SIG-M5 (cell line): ENCODE results near the gene DECR2.

Experiments
- DNase-seq: peaks from one replicate; lab custom pipeline; 2025; lab: John Stamatoyannopoulos, UW

DECR2 gene

DNA sequence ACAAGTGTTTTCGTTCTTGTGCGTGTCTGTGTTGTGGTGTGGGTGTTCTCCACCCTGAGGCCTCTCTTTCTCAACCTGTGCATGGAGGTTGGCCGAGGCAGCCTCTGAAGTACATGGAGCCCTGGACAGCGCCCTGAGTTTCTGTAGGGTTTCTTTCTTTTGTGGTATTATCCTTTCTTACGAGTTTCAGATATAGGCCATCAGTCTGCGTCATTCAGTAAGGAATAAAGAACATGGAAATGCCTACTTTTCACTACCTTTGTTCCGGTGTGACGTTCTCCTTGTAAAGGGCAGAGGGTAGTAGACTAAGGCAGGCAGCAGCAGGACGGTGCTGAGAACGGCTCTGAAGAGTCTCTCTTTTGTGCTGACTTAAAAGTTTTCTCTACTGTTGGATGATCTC is 42.3 kb downstream of the DECR2 start:
- no peak for DNase-seq

DNA sequence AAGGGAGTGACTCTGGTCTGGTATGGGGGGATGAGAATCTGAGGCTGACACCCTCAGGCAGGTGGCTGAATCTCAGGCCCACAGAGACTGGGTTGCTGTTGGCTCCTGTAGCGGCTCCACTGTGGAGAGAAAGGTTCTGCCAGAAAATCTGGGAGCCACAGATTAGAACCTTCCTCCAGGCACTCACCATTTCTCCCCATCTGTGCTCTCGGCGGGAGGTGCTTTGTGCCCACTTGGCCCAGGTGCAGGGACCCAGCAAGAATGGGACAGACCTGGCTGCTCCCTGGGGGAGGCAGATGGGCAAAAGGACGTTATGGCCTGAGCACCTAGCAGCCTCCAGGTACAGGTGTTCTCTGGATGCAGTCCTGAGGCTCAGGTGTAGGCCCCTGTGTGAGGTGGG is 43.9 kb downstream of the DECR2 start:
- DNase-seq = no peak

DNA sequence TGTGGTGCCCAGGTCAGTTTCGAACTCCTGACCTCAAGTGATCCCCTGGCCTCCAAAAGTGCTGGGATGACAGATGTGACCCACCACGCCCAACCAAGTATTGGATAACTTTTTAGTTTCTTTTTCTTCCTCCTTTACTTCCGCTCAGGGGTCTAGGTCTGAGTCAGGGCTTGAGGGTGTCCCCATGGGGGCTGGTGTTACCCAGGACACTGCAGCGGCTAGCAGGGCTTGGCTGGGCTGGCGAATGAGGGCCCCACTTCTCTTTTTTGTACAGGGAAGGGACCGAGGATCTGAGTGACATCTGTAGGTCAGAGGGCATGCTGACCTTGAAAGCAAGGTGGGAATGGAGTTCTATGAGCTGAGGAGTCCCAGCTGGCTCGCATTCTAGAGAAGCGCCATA is 48.7 kb downstream of the DECR2 start:
- DNase-seq = no peak

DNA sequence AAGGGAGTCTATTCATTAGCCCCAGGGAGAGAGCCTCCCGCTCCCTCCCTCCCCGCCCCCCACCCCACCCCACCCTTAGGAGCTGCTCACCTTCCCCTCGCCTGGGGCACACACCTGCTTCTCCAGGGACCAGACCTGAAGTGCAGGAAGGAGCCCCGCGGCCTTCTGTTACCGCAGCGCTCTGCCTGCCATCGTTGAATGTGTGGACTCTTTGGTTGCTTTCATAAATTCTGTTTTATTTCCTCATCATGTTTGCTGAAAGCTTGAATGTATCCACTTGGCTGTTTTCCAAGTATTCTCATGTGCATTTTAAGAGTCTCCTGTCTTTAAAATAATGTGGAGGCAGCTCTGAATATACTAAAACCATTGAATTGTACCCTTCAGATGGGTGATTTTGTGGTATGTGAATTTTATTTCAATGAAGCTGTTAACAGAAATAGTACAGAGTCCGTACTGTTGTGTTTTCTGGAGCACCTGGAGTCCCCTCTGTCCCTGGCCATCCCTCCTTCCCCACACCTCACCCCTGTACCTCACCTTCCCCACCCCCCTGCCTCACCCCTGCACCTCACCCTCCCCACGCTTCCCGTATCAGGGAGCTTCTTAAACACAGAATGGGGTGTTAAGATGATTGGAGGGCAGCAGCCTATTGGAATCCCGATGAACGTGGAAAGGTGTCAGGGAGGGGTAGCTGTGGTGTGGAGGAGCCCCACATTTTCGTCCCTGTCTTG is 49.3 kb downstream of the DECR2 start:
- no peak for DNase-seq

DNA sequence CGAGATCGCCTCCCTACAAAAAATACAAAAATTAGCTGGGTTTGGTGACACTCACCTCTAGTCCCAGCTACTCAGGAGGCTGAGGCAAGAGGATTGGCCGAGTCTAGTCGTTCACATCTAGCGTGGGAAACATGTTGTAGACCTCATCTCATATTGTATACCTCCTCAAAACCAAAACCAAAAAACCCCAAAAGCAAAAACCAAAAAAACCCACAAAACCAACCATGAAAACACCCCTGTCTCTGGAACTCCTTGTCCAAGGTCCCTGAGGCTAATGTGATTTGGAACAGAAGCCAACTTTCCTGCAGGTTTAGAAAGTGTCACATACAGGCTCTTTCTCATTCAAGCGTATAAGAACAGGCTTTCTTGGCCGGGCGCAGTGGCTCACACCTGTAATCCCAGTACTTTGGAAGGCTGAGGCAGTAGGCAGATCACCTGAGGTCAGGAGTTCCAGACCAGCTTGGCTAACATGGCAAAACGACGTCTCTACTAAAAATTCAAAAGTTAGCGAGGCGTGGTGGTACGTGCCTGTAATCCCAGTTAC is 52.8 kb downstream of the DECR2 start:
- DNase-seq = no peak

DNA sequence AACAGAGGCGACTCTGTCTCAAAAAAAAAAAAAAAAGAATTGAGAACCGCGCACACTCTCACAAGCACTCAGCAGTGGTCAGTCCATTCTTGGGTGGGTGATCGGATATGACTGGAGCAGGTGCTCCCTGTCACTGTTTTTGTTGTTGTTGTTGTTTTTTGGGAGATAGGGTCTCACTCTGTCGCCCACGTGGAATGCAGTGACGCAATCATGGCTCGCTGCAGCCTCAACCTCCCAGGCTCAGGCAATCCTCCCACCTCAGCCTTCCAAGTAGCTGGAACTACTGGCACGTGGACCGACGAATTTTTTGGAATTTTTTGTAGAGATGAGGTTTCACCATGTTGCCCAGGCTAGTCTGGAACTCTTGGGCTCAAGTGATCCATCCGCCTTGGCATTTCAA is 53.8 kb downstream of the DECR2 start:
- DNase-seq = no peak

DNA sequence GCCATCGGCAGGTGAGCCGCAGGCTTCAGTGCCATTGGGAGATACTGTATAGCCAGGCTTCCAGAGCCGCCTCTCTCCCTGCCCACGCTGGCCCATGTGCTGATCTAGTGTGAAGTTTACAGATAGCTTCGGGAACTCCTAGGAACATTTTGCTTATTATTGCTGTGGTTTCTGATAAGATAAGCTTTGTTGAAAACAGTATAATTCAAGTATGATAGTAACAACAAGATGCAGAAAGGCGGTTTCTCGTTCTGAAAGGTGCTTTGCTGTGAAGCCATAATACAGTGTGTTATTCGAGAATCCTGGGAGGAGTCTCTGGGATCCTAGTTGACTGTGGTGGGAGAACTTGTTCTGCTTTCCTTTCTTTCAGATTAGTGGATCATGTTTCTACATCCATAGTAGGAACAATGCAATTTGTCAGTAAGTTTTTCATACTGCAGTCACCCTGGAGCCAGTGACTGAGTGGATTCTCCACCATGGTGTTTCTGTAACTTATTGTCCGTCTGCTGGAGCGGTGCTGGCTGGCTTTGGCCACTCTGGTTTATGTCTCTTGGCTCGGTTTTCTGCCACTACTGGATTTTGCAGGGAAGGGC is 55.3 kb downstream of the DECR2 start:
- no peak for DNase-seq

DNA sequence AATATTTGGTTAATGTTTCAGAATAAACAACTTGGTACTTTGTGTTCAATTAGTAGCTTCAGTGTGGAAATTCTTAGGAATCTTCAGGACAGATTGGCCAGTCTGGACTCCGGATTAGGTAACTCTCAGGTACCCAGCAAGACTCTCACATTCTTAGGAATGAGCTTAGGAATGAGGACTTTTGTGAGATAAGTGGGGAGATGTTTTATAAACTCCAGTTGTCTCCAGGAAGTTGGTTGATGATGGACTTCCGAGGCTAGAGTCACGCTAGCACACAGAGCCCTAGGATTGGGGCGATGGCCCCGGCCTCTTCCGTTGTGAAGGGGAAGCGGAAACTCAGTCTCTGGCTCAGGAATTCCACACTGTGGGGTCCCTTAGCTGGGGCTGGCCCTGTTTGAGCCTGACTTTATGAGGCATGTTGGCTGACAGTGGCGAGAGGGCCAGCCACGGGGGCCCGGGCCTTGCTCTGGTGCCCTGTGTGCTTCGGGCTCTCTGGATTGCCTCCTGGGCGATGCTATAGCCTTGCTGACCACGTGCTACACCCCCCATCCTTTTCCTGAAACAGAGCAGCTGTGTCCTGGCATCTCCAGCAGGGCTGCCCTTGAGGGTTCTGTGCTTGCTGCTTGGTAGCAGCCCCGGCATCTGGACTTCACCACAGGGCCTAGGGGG is 56.2 kb downstream of the DECR2 start:
- DNase-seq = no peak

DNA sequence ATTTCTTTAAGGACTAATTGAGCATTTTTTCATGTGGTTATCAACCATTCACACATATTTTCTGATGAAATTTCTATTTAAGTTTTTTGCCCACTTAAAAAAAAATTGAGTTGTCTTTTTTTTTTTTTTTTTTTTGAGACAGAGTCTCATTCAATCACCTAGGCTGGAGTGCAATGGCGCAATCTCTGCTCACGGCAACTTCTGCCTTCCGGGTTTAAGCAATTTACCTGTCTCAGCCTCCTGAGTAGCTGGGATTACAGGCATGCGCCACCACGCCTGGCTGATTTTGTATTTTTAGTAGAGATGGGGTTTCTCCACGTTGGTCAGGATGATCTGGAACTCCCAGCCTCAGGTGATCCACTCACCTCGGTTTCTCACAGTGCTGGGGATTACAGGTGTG is 58.1 kb downstream of the DECR2 start:
- DNase-seq = no peak

DNA sequence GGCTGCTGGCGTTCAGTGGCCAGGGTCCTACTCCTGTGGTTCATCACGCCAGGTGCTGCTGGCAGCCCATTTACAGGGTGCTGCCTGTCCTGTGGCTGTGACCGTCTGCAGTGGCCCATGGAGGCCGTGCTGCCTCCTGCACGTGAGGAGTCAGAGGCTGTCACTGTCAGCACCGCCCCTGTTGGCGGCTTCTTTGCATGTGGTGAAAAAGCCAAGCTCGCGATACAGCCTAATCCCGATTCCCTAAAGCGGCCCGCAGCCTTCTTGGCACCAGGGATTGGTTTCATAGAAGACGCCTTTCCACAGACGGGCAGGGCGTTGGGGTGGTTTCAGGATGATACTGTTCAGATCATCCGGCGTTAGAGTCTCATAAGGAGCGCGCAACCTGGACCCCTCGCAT is 59.1 kb downstream of the DECR2 start:
- DNase-seq = no peak
